ENCODE data around the gene OR4D9.

OR4D9 gene

GRCh38 chr11:59550842-59551658 is 39.7 kb downstream of the OR4D9 start:
- peak; percentile 38 to 80 (median 66) for DNase-seq

GRCh38 chr11:59551659-59552521 is 40.6 kb downstream of the OR4D9 start:
- no peak for DNase-seq

GRCh38 chr11:59552844-59553243 is 41.5 kb downstream of the OR4D9 start:
- DNase-seq: no peak

- no peak for DNase-seq
Observed at GRCh38 chr11:59553323-59553722, 42.0 kb downstream of the OR4D9 start.

GRCh38 chr11:59555601-59556114 is 44.3 kb downstream of the OR4D9 start:
- no peak for DNase-seq

- peak in 4 of 5 donors; percentile 15 to 60 (median 26) for DNase-seq
Observed at GRCh38 chr11:59556115-59556916, 45.0 kb downstream of the OR4D9 start.

GRCh38 chr11:59556917-59557348 is 45.6 kb downstream of the OR4D9 start:
- DNase-seq: peak in 1 of 5 donors; percentile 42

GRCh38 chr11:59558270-59558643 is 46.9 kb downstream of the OR4D9 start:
- no peak for DNase-seq

- DNase-seq: no peak
Observed at GRCh38 chr11:59559886-59560285, 48.5 kb downstream of the OR4D9 start.

GRCh38 chr11:59560290-59560701 is 49.0 kb downstream of the OR4D9 start:
- DNase-seq: peak in 4 of 5 donors; percentile 51 to 78 (median 70)

GRCh38 chr11:59560702-59561473 is 49.5 kb downstream of the OR4D9 start:
- DNase-seq: peak; percentile 65 to 81 (median 74)

- no peak for DNase-seq
Observed at GRCh38 chr11:59562292-59562691, 51.0 kb downstream of the OR4D9 start.
